Measurements from ENCODE around the gene SLC5A6.

SLC5A6 gene

GRCh38 chr2:27211943-27212625 is at the start of gene SLC5A6, which contains the start of gene ATRAID:
SLC5A6 (minus strand) TSS chr2:27212268; CDS start chr2:27207650, 4,618 bp downstream.
ATRAID (plus strand) TSS chr2:27212041; CDS start chr2:27212369, 328 bp downstream.
- peak; percentile 67 to 84 for DNase-seq

GRCh38 chr2:27261241-27261925 is 49.3 kb upstream of the SLC5A6 start:
- DNase-seq: no peak

- DNase-seq: no peak
Observed at GRCh38 chr2:27258051-27258450, 46.0 kb upstream of the SLC5A6 start.

- DNase-seq: no peak
Observed at GRCh38 chr2:27256855-27257454, 44.9 kb upstream of the SLC5A6 start.

- no peak for DNase-seq
Observed at GRCh38 chr2:27255660-27256059, 43.6 kb upstream of the SLC5A6 start.

GRCh38 chr2:27255187-27255586 is 43.1 kb upstream of the SLC5A6 start:
- no peak for DNase-seq

GRCh38 chr2:27251766-27252165 is 39.7 kb upstream of the SLC5A6 start:
- no peak for DNase-seq

- DNase-seq: no peak
Observed at GRCh38 chr2:27250652-27251379, 38.7 kb upstream of the SLC5A6 start.

GRCh38 chr2:27249891-27250651 is 38.0 kb upstream of the SLC5A6 start:
- DNase-seq: peak; percentile 8 to 39

GRCh38 chr2:27249159-27249890 is 37.3 kb upstream of the SLC5A6 start:
- DNase-seq: no peak

GRCh38 chr2:27247893-27248292 is 35.8 kb upstream of the SLC5A6 start:
- DNase-seq: no peak

- DNase-seq: no peak
Observed at GRCh38 chr2:27245626-27246025, 33.6 kb upstream of the SLC5A6 start.

- no peak for DNase-seq
Observed at GRCh38 chr2:27245116-27245515, 33.0 kb upstream of the SLC5A6 start.

- DNase-seq: no peak
Observed at GRCh38 chr2:27243391-27244130, 31.5 kb upstream of the SLC5A6 start.

GRCh38 chr2:27242614-27242951 is 30.5 kb upstream of the SLC5A6 start:
- no peak for DNase-seq

GRCh38 chr2:27241761-27242613 is 29.9 kb upstream of the SLC5A6 start:
- DNase-seq: no peak

GRCh38 chr2:27240406-27240805 is 28.3 kb upstream of the SLC5A6 start:
- no peak for DNase-seq

GRCh38 chr2:27238976-27239375 is 26.9 kb upstream of the SLC5A6 start:
- DNase-seq: no peak

GRCh38 chr2:27237341-27237945 is 25.4 kb upstream of the SLC5A6 start:
- DNase-seq: no peak

- no peak for DNase-seq
Observed at GRCh38 chr2:27236626-27237025, 24.6 kb upstream of the SLC5A6 start.

Measured in bone marrow (tissue), 2 donors.